ENCODE measurements around the gene CP. TPM values are rescaled to one million over a fixed set of nuclear protein-coding genes. Genes with fewer than 3 reads are reported as not detected.

Gene CP
- polyA plus RNA-seq, 1 donor (not counting 4 experiments of a cell fraction or from before 2014, with no cell fraction given), result 0.03 TPM

- DNase-seq (ENCODE audit: low read depth, low spot score) (no peak), FAIRE-seq (no peak)
- dilution Hi-C loops (cut with MboI; ENCODE audit: extremely low pct_ligation_motif_present, low sequenced_read_pairs), result no loop called here
- Histone ChIP-seq H3K9me3 (ENCODE audit: control insufficient read depth, low read depth, low read length) (no peaks in the 10 kb centered on the region), H4K20me1 (ENCODE audit: control insufficient read depth, extremely low read depth, insufficient read depth, low read length) (no peaks in the 10 kb centered on the region), H3K9me1 (ENCODE audit: control insufficient read depth, extremely low read depth, insufficient read depth, low read length) (no peaks in the 10 kb centered on the region), H3K9ac (ENCODE audit: control insufficient read depth, extremely low read depth, insufficient read depth, low read length) (no peak overlapping the region), H3K27ac (ENCODE audit: control insufficient read depth, insufficient read depth, low read length) (no peak overlapping the region), H3K27me3 (ENCODE audit: control insufficient read depth, extremely low read depth, insufficient read depth, low read length) (no peaks in the 10 kb centered on the region), H3K4me1 (ENCODE audit: control insufficient read depth, extremely low read depth, insufficient read depth, low read length) (no peaks in the 10 kb centered on the region), H3K79me2 (ENCODE audit: control insufficient read depth, insufficient read depth, low read length) (no peaks in the 10 kb centered on the region), H3K4me2 (ENCODE audit: control insufficient read depth, extremely low read depth, insufficient read depth, low read depth, low read length) (no peak overlapping the region), H2AFZ (ENCODE audit: control insufficient read depth, low read length) (no peak overlapping the region), H3K36me3 (ENCODE audit: control insufficient read depth in 2 of 2, extremely low read depth in 1 of 2, insufficient read depth in 2 of 2, low read length in 2 of 2) (peaks cover 2 to 5% of the 10 kb centered on the region in 2 experiments), H3K4me3 (ENCODE audit: control insufficient read depth in 2 of 3, extremely low read depth in 1 of 3, insufficient read depth in 2 of 3, low read depth in 1 of 3, low read length in 3 of 3) (no peak overlapping the region)
- TF ChIP-seq EZH2 (IDR thresholded peaks at IDR 0.05; ENCODE audit: low read length), result no peak
- TF ChIP-seq, protein P1, sequence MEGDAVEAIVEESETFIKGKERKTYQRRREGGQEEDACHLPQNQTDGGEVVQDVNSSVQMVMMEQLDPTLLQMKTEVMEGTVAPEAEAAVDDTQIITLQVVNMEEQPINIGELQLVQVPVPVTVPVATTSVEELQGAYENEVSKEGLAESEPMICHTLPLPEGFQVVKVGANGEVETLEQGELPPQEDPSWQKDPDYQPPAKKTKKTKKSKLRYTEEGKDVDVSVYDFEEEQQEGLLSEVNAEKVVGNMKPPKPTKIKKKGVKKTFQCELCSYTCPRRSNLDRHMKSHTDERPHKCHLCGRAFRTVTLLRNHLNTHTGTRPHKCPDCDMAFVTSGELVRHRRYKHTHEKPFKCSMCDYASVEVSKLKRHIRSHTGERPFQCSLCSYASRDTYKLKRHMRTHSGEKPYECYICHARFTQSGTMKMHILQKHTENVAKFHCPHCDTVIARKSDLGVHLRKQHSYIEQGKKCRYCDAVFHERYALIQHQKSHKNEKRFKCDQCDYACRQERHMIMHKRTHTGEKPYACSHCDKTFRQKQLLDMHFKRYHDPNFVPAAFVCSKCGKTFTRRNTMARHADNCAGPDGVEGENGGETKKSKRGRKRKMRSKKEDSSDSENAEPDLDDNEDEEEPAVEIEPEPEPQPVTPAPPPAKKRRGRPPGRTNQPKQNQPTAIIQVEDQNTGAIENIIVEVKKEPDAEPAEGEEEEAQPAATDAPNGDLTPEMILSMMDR (optimal IDR thresholded peaks at IDR 0.05 in 1 of 3, IDR thresholded peaks at IDR 0.05 in 1 of 3, conservative IDR thresholded peaks at IDR 0.05 in 1 of 3; ENCODE audit: extremely low read depth in 1 of 3, insufficient read depth in 2 of 3, low read length in 3 of 3), result no peak
Measured at GRCh38 chr3:149145356-149145755, 76.3 kb downstream of the CP start.

- Histone ChIP-seq H3K4me3 (ENCODE audit: control insufficient read depth in 2 of 3, extremely low read depth in 1 of 3, insufficient read depth in 2 of 3, low read depth in 1 of 3, low read length in 3 of 3) (no peak overlapping the region), H3K9ac (ENCODE audit: control insufficient read depth, extremely low read depth, insufficient read depth, low read length) (no peak overlapping the region), H3K27me3 (ENCODE audit: control insufficient read depth, extremely low read depth, insufficient read depth, low read length) (no peaks in the 10 kb centered on the region), H3K27ac (ENCODE audit: control insufficient read depth, insufficient read depth, low read length) (no peak overlapping the region), H3K9me1 (ENCODE audit: control insufficient read depth, extremely low read depth, insufficient read depth, low read length) (no peaks in the 10 kb centered on the region), H3K79me2 (ENCODE audit: control insufficient read depth, insufficient read depth, low read length) (no peaks in the 10 kb centered on the region), H3K9me3 (ENCODE audit: control insufficient read depth, low read depth, low read length) (no peaks in the 10 kb centered on the region), H3K36me3 (ENCODE audit: control insufficient read depth in 2 of 2, extremely low read depth in 1 of 2, insufficient read depth in 2 of 2, low read length in 2 of 2) (peaks cover 0 to 5% of the 10 kb centered on the region in 2 experiments), H3K4me1 (ENCODE audit: control insufficient read depth, extremely low read depth, insufficient read depth, low read length) (no peaks in the 10 kb centered on the region), H4K20me1 (ENCODE audit: control insufficient read depth, extremely low read depth, insufficient read depth, low read length) (no peaks in the 10 kb centered on the region), H2AFZ (ENCODE audit: control insufficient read depth, low read length) (no peak overlapping the region), H3K4me2 (ENCODE audit: control insufficient read depth, extremely low read depth, insufficient read depth, low read depth, low read length) (no peak overlapping the region)
- FAIRE-seq, result no peak
- DNase-seq (ENCODE audit: low read depth, low spot score), result no peak
- TF ChIP-seq, protein P1 (optimal IDR thresholded peaks at IDR 0.05 in 1 of 3, IDR thresholded peaks at IDR 0.05 in 1 of 3, conservative IDR thresholded peaks at IDR 0.05 in 1 of 3; ENCODE audit: extremely low read depth in 1 of 3, insufficient read depth in 2 of 3, low read length in 3 of 3), result no peak
- no peak for TF ChIP-seq EZH2 (IDR thresholded peaks at IDR 0.05; ENCODE audit: low read length)
- dilution Hi-C loops (cut with MboI; ENCODE audit: extremely low pct_ligation_motif_present, low sequenced_read_pairs), result no loop called here
Measured at GRCh38 chr3:149142682-149143081, 78.9 kb downstream of the CP start.

Measured in keratinocyte (primary cell).